Stimulated activated CD4-positive, alpha-beta T cell treated with anti-CD3 and anti-CD28 coated beads, Interleukin-4, amount 100 ng/mL, for 48 hours (primary cell): ENCODE data around the gene TMEM178B.

Experiments
- DNase-seq, 2 donors: peaks; one replicate each; pipeline ENCODE4 v3.0.0-alpha.2; 2020; ENCODE audit warnings: low read depth in 2 of 2

Gene TMEM178B

GRCh38 chr7:141263983-141264382 lies 190.1 kb downstream of the TMEM178B start:
- no peak for DNase-seq

GRCh38 chr7:141264511-141264910 lies 190.6 kb downstream of the TMEM178B start:
- DNase-seq = no peak

- no peak for DNase-seq
These were observed 191.8 kb downstream of the TMEM178B start for GRCh38 chr7:141265668-141266067.

GRCh38 chr7:141268614-141269013 lies 194.8 kb downstream of the TMEM178B start:
- DNase-seq = no peak

- no peak for DNase-seq
These were observed 197.6 kb downstream of the TMEM178B start for GRCh38 chr7:141271451-141271850.

- no peak for DNase-seq
These were observed 198.6 kb downstream of the TMEM178B start for GRCh38 chr7:141272417-141272816.

GRCh38 chr7:141275350-141275749 lies 201.5 kb downstream of the TMEM178B start:
- DNase-seq = no peak

- no peak for DNase-seq
These were observed 202.2 kb downstream of the TMEM178B start for GRCh38 chr7:141276031-141276430.

- no peak for DNase-seq
These were observed 206.2 kb downstream of the TMEM178B start for GRCh38 chr7:141280100-141280499.

- no peak for DNase-seq
These were observed 207.4 kb downstream of the TMEM178B start for GRCh38 chr7:141281311-141281710.

GRCh38 chr7:141286522-141286921 lies 212.7 kb downstream of the TMEM178B start:
- DNase-seq = no peak

- DNase-seq = no peak
These were observed 214.1 kb downstream of the TMEM178B start for GRCh38 chr7:141287936-141288335.

- DNase-seq = no peak
These were observed 214.8 kb downstream of the TMEM178B start for GRCh38 chr7:141288626-141289025.

GRCh38 chr7:141290365-141290764 lies 216.5 kb downstream of the TMEM178B start:
- DNase-seq = no peak

- no peak for DNase-seq
These were observed 217.1 kb downstream of the TMEM178B start for GRCh38 chr7:141290973-141291372.

- no peak for DNase-seq
These were observed 217.7 kb downstream of the TMEM178B start for GRCh38 chr7:141291541-141291940.

- no peak for DNase-seq
These were observed 220.4 kb downstream of the TMEM178B start for GRCh38 chr7:141294143-141294829.

GRCh38 chr7:141295367-141295895 lies 221.6 kb downstream of the TMEM178B start:
- no peak for DNase-seq

GRCh38 chr7:141300816-141301215 lies 227.0 kb downstream of the TMEM178B start:
- DNase-seq = no peak

- DNase-seq = no peak
These were observed 227.7 kb downstream of the TMEM178B start for GRCh38 chr7:141301544-141301943.

- DNase-seq = no peak
These were observed 228.8 kb downstream of the TMEM178B start for GRCh38 chr7:141302617-141303016.

- DNase-seq = no peak
These were observed 230.4 kb downstream of the TMEM178B start for GRCh38 chr7:141304291-141304690.

- DNase-seq = no peak
These were observed 232.2 kb downstream of the TMEM178B start for GRCh38 chr7:141306081-141306480.

GRCh38 chr7:141312395-141312794 lies 238.5 kb downstream of the TMEM178B start:
- no peak for DNase-seq
